Left colon (tissue), 2 donors: ENCODE data around the gene SPON1. TPM values are rescaled to one million over a fixed set of nuclear protein-coding genes. Genes with fewer than 3 reads are reported as not detected.
"Not testable (repeated sequence)": the region's sequence is repeated elsewhere in the genome, so short reads cannot be mapped to it uniquely, and the experiment has no call there.

Experiments used
- ATAC-seq: fragments of 200-7000 bp; cut with Tn5 transposase; one replicate; pipeline ENCODE4 v1.9.1; 2020; ENCODE audit warnings: mild to moderate bottlenecking, moderate library complexity
- DNase-seq, 2 donors: peaks; one replicate each; pipeline ENCODE4 v3.0.0-alpha.2; 2020
- intact Hi-C, 2 donors: fragments of 100-400 bp; cut with DNase I in 1 of 2; cut with micrococcal nuclease in 1 of 2; formaldehyde crosslinking; loops; one replicate each; pipeline versions ENCODE4 v1.11.2 to v1.14.0; 2022; cut with DNase I, micrococcal nuclease
- total RNA-seq, 2 donors: library from RNA; stranded (reverse); fragmentation: NEBNext Ultra II Directional; extraction: Animal tissue kit (Norgen Biotek cat#: 25700); gene quantifications; one replicate each; pipeline ENCODE4 v1.2.1, GENCODE V29; 2021
- donor health status: DM: no; HTN: no; CAD: no.
- donor health status: DM: yes; HTN: yes; CAD: no.

SPON1 gene
- total RNA-seq, 2 donors from 2014 or later: 86.7 to 87.0 TPM

DNA sequence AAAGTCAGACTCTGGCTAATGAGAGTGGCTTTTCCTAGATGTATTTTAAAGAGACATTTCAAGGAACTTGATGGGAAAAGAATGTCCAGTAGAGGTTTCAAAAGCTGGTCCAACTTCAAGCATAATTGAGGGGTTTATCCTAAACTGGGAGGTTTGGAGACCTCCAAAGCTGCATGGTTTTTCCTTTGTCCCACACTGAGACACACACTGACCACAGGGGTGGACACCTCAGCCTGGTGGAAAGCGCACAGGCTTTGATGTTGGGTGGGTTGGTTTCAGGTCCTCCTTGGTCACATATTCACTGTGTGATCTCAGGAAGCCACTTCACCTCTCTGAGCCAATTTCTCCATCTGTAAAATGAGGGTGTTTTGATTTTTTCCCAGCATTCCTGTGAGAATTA, 4.0 kb downstream of the SPON1 start:
- ATAC-seq (no peak), DNase-seq (no peak)
- intact Hi-C loops: no loop called here

DNA sequence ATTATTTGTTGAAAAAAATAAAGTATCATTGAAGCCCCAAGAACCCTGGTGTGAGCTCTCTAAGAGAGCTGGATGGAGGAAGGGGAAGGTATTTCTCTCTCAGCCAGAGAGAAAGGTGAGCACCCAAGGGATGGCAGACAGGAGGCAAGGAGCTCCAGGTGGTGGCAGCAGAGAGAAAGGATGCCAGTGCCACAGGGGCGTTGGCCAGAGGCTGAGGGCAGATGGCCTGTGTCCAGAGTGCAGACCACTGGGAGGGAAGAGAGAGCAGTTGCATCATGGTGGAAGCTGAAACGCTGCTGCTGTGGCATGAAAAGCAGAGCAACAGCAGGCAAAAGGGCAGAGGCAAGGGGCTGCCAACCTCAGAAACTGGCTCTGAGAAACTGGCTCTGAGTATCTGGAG, 8.5 kb downstream of the SPON1 start:
- ATAC-seq: peak; percentile 97
- intact Hi-C loops: no loop called here
- peak; percentile 70 to 76 for DNase-seq

DNA sequence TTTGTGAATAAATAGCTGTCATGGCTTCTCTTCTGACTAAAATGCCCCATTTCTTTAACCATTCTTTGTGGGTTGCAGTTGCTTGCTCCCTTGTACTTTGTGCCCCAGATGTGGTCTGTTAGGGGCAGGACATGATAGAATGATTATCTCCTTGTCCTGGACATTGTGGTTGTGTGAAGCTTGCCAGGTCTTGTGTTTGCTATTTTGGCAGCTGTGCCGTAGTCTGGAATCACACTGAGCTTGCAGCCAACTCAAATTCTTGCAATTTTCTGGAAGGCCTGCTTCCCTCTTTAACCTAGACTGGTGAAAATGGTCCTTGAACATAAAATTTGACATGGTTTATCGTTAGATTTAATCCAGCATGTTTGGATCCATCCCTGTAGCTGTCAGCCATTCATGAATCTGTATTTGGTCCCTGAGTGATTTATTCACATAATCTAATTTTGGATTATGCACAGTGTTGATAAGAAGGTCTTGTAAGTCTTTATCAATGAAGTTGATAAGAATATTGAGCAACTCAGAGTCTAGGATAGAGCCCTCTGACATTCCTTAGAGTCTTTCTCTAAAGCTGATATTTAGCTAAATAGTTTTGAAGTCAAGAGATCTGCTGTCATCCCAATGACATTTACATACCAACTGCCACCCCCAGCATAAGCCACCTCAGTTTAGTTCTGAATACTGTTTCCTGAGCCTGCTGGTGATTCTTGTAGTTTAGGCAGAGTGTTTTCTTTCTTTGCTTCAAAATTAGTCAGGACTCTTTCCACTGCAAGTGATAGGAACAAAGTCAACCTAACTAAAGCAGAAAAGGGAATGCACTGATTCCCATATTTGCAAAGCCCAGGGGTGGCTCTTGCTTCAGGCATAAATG, 9.8 kb downstream of the SPON1 start:
- DNase-seq: no peak
- no peak for ATAC-seq

DNA sequence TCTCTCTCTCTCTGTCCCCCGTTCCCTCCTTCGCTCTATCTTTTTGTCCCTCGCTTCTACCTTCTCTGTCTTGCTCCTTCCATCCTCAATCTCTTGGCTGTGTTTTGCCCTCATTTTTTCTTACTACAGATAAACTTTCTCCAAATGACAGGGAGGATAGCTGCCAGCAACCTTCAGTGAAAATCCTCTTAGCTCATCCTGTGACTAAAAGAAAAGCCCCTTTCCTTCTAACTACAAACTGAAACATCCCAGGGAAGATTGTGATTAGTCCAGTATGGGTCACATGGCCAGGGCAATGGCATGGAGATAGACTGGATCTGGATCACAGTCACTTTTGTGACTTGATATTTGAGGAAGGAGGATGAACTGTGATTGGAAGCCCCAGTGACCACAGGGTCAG, 10.4 kb downstream of the SPON1 start:
- intact Hi-C loops: no loop called here
- DNase-seq (no peak), ATAC-seq (no peak)

More for the DNA sequence above, 9.8 kb downstream of the SPON1 start:
- intact Hi-C loops: no loop called here

DNA sequence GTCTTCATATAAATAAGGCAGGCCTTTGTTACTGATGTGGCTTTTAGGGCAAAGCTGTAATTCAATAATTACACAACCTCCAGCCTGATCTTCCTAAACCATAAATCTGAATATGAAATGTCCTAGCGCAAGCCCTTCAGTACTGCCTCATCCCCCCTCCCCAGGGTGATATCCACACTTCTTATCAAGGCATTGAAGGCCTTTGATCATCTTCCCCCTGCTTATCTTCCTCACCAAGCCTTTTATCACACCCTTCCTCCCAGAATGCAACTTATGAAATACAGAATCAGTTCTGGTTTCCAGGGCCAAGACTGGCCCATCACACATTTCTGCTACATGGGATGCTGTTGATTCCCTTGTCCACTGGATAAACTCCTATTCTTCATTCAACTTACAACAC, 12.1 kb downstream of the SPON1 start:
- no peak for ATAC-seq
- intact Hi-C loops: no loop called here
- DNase-seq: no peak

DNA sequence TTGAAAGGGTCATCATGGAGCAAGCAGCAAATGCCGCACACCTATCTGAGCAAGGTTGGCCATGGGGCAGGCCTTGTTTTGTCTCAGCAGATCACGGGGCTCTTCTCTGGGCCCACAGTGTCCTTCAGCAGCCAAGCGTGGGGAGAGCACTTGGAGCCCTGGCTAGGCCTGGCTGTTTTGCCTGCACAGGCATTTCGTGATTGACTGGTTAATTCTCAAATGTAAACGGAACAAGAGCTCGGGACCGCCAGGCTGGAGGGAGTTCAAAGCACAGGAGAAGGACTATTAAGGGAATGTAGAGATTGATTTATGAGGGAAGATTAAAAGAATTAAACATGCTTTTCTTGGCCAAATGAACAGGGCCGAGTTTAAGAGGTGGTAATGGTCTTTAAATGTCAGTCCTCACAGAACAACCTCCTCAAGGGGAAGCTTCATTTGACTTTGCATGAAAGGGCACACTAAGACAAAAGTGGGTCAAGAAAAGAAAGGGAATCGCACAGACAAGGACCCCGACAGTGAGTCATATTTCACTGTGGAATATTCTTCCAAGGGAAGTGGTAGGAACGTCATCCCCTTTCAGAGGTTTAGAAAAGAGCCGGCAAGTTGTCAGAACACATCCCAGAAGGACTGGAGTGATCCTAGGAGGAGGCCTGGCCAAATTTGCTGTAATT, 20.7 kb downstream of the SPON1 start:
- peak; percentile 42 to 80 for DNase-seq
- ATAC-seq: peak; percentile 40
- intact Hi-C loops: no loop called here

DNA sequence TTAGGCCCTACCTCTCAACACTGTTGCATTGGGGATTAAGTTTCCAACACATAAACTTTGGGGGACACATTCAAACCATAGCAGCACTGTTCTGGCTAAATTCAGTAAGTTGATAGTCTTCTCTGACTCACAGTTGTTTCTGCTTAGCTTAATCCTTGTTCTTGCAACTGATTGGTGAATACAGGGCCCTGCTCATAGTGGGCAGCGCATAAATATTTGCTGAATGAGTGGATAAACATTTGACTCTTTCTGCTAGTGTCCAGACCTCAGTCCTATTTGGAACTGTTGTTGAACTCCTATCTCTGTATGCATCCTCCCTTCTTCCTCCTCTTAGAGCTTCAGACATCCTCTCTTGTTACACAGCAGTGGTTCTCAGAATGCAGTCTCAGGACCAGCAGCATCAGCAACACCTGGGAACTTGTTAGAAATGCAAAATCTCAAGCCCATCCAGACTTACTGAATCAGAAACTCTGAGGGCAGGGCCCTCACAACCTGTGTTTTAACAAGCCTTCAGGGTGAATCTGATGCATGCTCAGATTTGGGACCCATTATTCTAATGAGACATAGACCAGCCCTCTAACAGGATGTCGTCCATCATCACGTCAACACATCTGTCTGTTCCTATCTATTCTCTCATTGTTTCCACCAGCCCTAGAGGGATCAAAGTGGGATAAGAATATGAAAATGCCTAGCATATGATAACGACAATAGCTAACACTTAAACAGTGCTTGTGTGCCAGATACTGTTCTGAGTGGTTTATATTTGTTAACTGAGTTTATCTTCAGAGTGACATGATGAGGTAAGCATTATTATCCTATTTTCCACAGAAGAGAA, 22.3 kb downstream of the SPON1 start:
- intact Hi-C loops: no loop called here
- no peak for ATAC-seq
- DNase-seq: no peak

DNA sequence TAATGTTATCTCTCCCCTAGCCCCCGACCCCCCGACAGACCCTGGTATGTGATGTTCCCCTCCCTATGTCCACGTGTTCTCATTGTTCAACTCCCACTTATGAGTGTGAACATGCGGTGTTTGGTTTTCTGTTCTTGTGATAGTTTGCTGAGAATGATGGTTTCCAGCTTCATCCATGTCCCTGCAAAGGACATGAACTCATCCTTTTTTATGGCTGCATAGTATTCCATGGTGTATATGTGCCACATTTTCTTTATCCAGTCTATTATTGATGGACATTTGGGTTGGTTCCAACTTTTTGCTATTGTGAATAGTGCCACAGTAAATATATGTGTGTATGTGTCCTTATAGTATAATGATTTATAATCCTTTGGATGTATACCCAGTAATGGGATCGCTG, 24.2 kb downstream of the SPON1 start:
- ATAC-seq, intact Hi-C loops: not testable (repeated sequence)

DNA sequence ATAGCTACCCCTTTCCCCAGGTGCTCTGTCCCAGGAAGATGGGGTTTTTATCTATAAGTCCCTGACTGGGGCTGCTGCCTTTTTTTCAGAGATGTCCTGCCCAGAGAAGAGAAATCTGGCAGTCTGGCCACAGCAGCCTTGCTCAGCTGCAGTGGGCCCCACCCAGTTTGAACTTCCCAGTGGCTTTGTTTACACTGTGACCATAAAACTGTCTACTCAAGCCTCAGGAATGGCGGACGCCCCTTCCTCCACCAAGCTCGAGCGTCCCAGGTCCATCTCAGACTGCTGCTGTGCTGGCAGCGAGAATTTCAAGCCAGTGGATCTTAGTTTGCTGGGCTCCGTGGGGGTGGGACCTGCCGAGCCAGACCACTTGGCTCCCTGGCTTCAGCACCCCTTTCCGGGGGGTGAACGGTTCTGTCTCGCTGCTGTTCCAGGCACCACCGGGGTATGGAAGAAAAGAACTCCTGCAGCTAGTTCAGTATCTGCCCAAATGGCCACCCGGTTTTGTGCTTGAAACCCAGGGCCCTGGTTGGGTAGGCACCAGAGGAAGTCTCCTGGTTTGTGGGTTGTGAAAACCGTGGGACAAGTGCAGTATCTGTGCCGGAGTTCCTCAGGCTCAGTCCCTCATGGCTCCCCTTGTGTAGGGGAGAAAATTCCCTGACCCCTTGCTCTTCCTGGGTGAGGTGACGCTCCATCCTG, 29.8 kb downstream of the SPON1 start:
- ATAC-seq: peak; percentile 87
- peak; percentile 77 to 86 for DNase-seq
- intact Hi-C loops: not testable (repeated sequence)

More for the DNA sequence above, 24.2 kb downstream of the SPON1 start:
- DNase-seq: not testable (repeated sequence)

DNA sequence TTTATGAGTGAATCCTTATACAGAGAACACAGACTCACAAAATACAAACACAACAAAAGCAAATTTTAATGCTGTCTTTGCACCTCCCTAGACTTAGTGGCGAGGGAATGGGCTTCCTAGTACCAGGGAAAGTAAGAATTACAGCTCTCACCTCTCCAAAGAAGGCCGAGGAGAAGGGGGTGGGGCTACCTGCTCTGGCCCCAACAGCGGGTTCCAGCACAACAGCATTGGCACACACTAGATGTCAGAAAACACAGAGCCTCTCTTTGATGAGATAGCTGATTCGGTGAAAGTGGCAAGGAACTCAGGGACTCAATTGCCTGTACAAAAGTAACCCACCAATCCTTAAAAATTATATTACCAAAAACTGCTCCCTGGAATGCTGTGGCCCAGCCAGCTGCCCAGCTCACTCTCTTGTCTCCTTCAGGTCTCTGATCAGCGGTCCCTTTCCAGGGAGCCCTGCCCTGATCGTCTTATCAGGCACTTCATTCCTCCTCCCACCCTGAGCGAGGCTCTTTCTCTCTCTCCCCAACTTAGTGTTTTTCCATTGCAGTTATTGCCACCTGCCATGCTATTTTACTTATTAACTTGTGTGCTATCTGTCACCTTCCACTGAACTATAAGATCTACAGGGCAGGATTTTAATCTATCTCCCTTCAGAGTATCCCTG, 30.7 kb downstream of the SPON1 start:
- intact Hi-C loops: no loop called here
- DNase-seq (peak; percentile 27 to 39), ATAC-seq (peak; percentile 72)

DNA sequence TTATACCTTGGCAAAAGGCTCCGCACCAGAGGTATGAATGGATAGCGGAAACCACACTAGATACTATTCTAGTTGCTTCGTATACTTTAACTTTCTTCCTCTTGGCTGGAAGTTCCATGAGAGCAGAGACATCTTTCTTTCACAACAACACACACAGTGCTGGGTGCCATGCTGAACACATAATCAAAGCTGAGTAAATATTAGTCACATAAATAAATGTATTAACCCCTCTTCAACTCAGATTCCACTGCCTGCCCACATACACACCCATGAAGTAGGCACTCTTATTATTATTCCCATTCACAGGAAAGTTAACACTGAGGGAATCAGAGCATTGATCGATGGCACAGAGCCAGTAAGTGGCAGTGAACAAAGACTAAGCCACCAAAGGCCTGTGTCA, 35.4 kb downstream of the SPON1 start:
- DNase-seq: no peak
- intact Hi-C loops: no loop called here
- ATAC-seq: no peak

DNA sequence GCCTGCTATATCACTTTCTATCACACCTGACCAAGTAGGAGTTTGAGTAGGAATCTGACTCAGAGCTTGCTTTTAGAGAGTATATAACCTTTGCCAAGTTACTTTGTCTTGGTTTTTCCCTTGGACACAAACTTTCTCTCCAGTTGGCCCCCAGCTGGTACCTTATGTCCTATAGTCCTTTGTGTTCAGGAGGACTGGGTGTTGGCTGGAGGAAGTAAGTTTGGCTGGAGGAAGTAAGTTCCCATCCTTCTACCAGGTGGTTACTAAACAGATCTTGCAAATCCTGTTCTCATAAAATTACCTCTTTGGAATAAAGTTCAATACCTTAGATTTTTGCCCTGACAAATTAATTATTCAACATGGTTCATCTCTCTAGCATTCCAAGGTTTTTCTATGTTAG, 37.2 kb downstream of the SPON1 start:
- intact Hi-C loops: no loop called here
- DNase-seq (no peak), ATAC-seq (peak; percentile 75)

DNA sequence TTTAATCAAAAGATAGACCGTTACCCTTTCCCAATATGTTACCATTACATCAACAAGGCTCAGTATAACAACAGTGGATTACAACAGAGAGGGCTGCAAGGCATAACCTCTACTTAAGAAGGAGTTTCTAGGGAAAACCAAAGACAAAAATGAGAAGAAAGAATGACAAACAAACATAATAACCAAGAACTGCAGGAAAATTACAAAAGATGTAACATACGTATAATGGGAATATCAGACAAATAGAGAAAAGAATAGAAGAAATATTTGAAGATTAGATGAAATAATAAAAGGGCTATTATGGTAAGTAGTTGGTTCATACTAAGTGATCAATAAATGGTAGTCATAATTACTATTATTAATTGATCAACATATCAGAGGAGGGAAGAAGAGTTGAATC, 39.1 kb downstream of the SPON1 start:
- ATAC-seq (no peak), DNase-seq (no peak)
- intact Hi-C loops: no loop called here

DNA sequence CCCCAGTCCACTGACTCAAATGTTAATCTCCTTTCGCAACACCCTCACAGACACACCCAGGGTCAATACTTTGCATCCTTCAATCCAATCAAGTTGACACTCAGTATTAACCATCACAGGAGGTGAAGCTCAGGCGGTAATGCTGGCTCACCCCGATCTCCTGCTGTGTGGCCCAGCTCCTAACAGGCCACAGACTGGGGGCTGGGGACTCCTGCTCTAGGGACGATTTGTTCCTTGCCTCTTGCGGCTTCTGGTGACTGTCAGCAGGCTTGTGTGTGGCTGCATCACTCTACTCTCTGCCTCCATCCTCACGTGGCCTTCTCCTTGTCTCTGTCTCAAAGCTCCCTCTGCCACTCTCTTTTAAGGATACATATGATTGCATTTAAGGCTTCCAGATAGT, 45.0 kb downstream of the SPON1 start:
- DNase-seq (no peak), ATAC-seq (no peak)
- intact Hi-C loops: no loop called here

DNA sequence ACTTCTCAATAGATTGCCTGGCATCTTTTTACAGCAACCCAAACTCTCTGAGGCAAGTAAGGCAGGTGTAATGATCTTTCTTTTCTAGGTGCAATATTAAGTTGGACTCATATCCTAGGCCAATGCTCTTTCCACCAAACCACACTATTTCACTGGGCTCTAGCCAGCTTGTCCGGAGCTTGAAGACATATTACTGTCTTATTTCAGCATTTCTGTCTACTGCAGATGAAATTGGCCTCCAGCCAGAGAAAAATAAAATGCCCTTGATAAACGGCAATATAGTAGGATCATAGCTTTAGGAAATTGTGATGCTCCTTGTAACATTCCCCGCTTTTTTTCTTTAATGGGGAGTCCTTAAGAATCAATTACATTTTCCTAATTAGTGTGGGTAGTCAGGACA, 48.1 kb downstream of the SPON1 start:
- DNase-seq (no peak), ATAC-seq (no peak)
- intact Hi-C loops: no loop called here

DNA sequence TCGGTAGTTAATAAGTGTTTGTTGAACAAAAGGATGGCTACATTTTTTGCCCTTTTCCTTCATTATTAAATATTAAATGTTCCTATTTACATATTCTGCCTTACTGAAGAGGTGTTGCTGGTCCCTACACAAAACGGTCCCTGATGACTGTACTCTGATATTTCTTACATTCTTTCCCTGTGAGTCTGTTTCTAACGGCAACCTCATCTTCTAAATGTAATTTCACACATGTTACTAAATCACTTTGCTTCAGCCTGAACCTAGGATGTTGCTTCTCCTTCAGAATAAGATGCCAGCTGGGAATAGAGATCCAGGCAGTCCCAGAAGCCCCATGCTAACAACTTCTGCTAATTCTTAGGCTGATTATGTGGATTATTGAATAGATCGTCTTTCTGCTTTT, 50.3 kb downstream of the SPON1 start:
- ATAC-seq (no peak), DNase-seq (no peak)
- intact Hi-C loops: no loop called here

DNA sequence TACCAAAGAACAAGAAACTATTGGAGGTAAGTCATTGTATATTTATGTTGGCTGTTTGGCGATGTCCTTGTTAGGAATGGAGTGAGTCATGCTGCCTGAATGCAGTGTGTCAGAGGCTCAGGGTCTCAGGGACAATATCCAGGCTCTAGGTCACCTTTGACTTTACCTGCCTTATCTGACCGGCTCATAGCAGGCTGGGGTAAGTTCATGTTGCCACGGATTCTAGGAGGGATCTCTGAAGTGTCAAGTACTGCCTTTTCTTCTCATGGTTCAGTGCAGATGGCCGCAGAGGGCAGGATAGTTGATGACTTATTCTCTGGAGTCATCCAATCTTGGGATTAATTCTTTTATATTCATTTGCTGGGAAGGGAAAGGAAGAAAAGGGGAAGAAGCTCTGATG, 53.2 kb downstream of the SPON1 start:
- intact Hi-C loops: no loop called here
- ATAC-seq (peak; percentile 90), DNase-seq (no peak)

DNA sequence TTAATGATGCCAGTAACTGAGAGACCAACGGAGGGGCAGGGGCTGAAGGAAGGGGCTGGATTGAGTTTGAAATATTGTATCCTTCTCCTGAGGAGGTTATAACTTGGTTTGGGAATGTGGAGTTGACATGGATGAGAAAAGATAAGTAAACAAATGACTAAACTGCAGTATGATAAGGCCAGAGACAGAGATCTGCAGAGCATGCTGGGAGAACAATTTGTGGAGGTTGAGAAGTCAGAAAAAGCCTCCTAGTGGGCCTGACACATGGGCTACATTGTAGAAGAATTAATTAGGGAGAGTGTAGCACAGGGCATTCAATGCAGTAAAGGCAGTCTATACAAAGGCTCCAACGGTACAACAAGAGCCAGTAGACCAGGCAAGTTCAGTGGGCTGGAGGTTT, 55.9 kb downstream of the SPON1 start:
- ATAC-seq: no peak
- intact Hi-C loops: no loop called here

More for the DNA sequence above, 55.9 kb downstream of the SPON1 start:
- no peak for DNase-seq
